Neural progenitor cell (in vitro differentiated cells): ENCODE measurements around the gene EHBP1. TPM values are rescaled to one million over a fixed set of nuclear protein-coding genes. Genes with fewer than 3 reads are reported as not detected.

ENCODE experiments used
- DNase-seq: peaks from one replicate; pipeline ENCODE4 v3.0.0-alpha.2; 2016; ENCODE audit warnings: low spot score
- H2AFZ ChIP-seq: fragments of 200-600 bp; sonication (generic); replicated peaks from 2 replicates; pipeline ENCODE4 v1.6.1; 2016; ENCODE audit warnings: antibody characterized with exemption
- H3F3A ChIP-seq: fragments of 200-600 bp; sonication (generic); 2 replicates; pipeline ENCODE4 v1.6.1; 2016; ENCODE audit warnings: antibody characterized with exemption, low read depth
- H3K27ac ChIP-seq: fragments of 200-600 bp; sonication (generic); 2 replicates; pipeline ENCODE4 v1.5.1; 2016; ENCODE audit warnings: mild to moderate bottlenecking
- H3K27me3 ChIP-seq: fragments of 200-600 bp; sonication (generic); 2 replicates; pipeline ENCODE4 v1.6.1; 2016; ENCODE audit warnings: mild to moderate bottlenecking, moderate library complexity
- H3K36me3 ChIP-seq: fragments of 200-600 bp; sonication (generic); 2 replicates; pipeline ENCODE4 v1.5.1; 2016
- H3K4me1 ChIP-seq: fragments of 200-600 bp; sonication (generic); 2 replicates; pipeline ENCODE4 v1.6.1; 2016; ENCODE audit warnings: mixed run types
- H3K4me2 ChIP-seq: fragments of 200-600 bp; sonication (generic); 2 replicates; pipeline ENCODE4 v1.6.1; 2016
- H3K4me3 ChIP-seq: fragments of 200-600 bp; sonication (generic); 2 replicates; pipeline ENCODE4 v1.5.1; 2016
- H3K79me2 ChIP-seq: fragments of 200-600 bp; sonication (generic); 2 replicates; pipeline ENCODE4 v1.6.1; 2016; ENCODE audit warnings: low read depth
- H3K9ac ChIP-seq: fragments of 200-600 bp; sonication (generic); 2 replicates; pipeline ENCODE4 v1.6.1; 2016
- H3K9me3 ChIP-seq: fragments of 200-600 bp; sonication (generic); 2 replicates; pipeline ENCODE4 v1.5.1; 2016; ENCODE audit warnings: low read depth
- H4K20me1 ChIP-seq: fragments of 200-600 bp; sonication (generic); 2 replicates; pipeline ENCODE4 v1.6.1; 2016; ENCODE audit warnings: low read depth
- H3K27ac Mint-ChIP-seq: 3 replicates; pipeline ENCODE4 v1.8.0; 2021; ENCODE audit warnings: mixed read lengths
- H3K27me3 Mint-ChIP-seq: 2 replicates; pipeline ENCODE4 v1.8.0; 2022; ENCODE audit warnings: low read depth, mild to moderate bottlenecking, inconsistent platforms, moderate library complexity, mixed read lengths; ENCODE audit not compliant: insufficient read depth
- H3K36me3 Mint-ChIP-seq: 3 replicates; pipeline ENCODE4 v1.8.0; 2021; ENCODE audit warnings: mixed read lengths
- H3K4me1 Mint-ChIP-seq: 3 replicates; pipeline ENCODE4 v1.8.0; 2021; ENCODE audit warnings: mixed read lengths
- H3K4me3 Mint-ChIP-seq: 3 replicates; pipeline ENCODE4 v1.8.0; 2021; ENCODE audit warnings: mild to moderate bottlenecking, moderate library complexity, mixed read lengths
- H3K9me3 Mint-ChIP-seq: 3 replicates; pipeline ENCODE4 v1.8.0; 2020; ENCODE audit warnings: mixed read lengths
- CTCF ChIP-seq: fragments of 200-600 bp; sonication (generic); IDR thresholded peaks from 2 replicates; pipeline ENCODE4 v1.5.1; 2017; ENCODE audit warnings: antibody characterized with exemption, mild to moderate bottlenecking
- EZH2 ChIP-seq: fragments of 200-600 bp; sonication (generic); IDR thresholded peaks from 2 replicates; pipeline ENCODE4 v1.6.1; 2017; ENCODE audit warnings: antibody characterized with exemption, mild to moderate bottlenecking, moderate library complexity
- EZH2phosphoT487 ChIP-seq: fragments of 200-600 bp; sonication (generic); IDR thresholded peaks from 2 replicates; pipeline ENCODE4 v1.6.1; 2017; ENCODE audit warnings: antibody characterized with exemption
- total RNA-seq: library from RNA; depleted of rRNA; stranded (reverse); fragments of >200 nt; gene quantifications from 2 replicates; pipeline ENCODE4 v1.2.3, GENCODE V29; 2015; ENCODE audit warnings: low replicate concordance

Gene EHBP1
- total RNA-seq, 1 donor from 2014 or later: 65.8 TPM

- H3K27ac ChIP-seq: no peak overlapping the region
- no peaks in the 10 kb centered on the region for H3K9me3 Mint-ChIP-seq
These were observed 84.4 kb downstream of the EHBP1 start for GRCh38 chr2:62789918-62790317.

GRCh38 chr2:62792408-62792807 is 86.9 kb downstream of the EHBP1 start:
- H3K4me3 Mint-ChIP-seq: no peak overlapping the region
- H3K4me1 ChIP-seq: no peaks in the 10 kb centered on the region
- no peaks in the 10 kb centered on the region for H3F3A ChIP-seq
- H4K20me1 ChIP-seq: no peaks in the 10 kb centered on the region
- H3K27me3 ChIP-seq: no peaks in the 10 kb centered on the region
- no peak overlapping the region for H2AFZ ChIP-seq
- no peak overlapping the region for H3K27ac Mint-ChIP-seq
- H3K9ac ChIP-seq: no peak overlapping the region
- H3K79me2 ChIP-seq: peaks cover 16% of the 10 kb centered on the region
- no peak overlapping the region for H3K4me3 ChIP-seq
- no peaks in the 10 kb centered on the region for H3K27me3 Mint-ChIP-seq
- H3K9me3 ChIP-seq: no peaks in the 10 kb centered on the region
- H3K36me3 ChIP-seq: no peaks in the 10 kb centered on the region
- H3K4me1 Mint-ChIP-seq: peaks cover 24% of the 10 kb centered on the region
- no peak overlapping the region for H3K4me2 ChIP-seq
- DNase-seq: no peak
- H3K27ac ChIP-seq: no peak overlapping the region
- no peaks in the 10 kb centered on the region for H3K36me3 Mint-ChIP-seq
- TF ChIP-seq EZH2 (no peak), EZH2phosphoT487 (no peak), CTCF (no peak)
- H3K9me3 Mint-ChIP-seq: no peaks in the 10 kb centered on the region

More at GRCh38 chr2:62789918-62790317, 84.4 kb downstream of the EHBP1 start:
- Mint-ChIP-seq H3K27ac (no peak overlapping the region), H3K36me3 (no peaks in the 10 kb centered on the region), H3K4me1 (peaks cover 29% of the 10 kb centered on the region), H3K27me3 (peaks cover 4% of the 10 kb centered on the region), H3K4me3 (no peak overlapping the region)
- Histone ChIP-seq H3K9ac (no peak overlapping the region), H3K9me3 (no peaks in the 10 kb centered on the region), H4K20me1 (no peaks in the 10 kb centered on the region), H3K79me2 (peaks cover 16% of the 10 kb centered on the region), H3F3A (no peaks in the 10 kb centered on the region), H3K4me1 (no peaks in the 10 kb centered on the region), H3K4me2 (no peak overlapping the region), H3K27me3 (no peaks in the 10 kb centered on the region), H2AFZ (no peak overlapping the region), H3K36me3 (no peaks in the 10 kb centered on the region), H3K4me3 (no peak overlapping the region)
- no peak for DNase-seq
- TF ChIP-seq EZH2phosphoT487: no peak

- no peak overlapping the region for H3K4me3 ChIP-seq
- no peaks in the 10 kb centered on the region for H3K9me3 ChIP-seq
- no peak overlapping the region for H3K27ac ChIP-seq
- DNase-seq: no peak
- Mint-ChIP-seq H3K27me3 (no peaks in the 10 kb centered on the region), H3K36me3 (peaks cover 2% of the 10 kb centered on the region), H3K4me1 (peaks cover 20% of the 10 kb centered on the region), H3K4me3 (no peak overlapping the region), H3K9me3 (no peaks in the 10 kb centered on the region), H3K27ac (no peak overlapping the region)
- peaks cover 16% of the 10 kb centered on the region for H3K79me2 ChIP-seq
- no peaks in the 10 kb centered on the region for H4K20me1 ChIP-seq
- H3K9ac ChIP-seq: no peak overlapping the region
- no peaks in the 10 kb centered on the region for H3F3A ChIP-seq
- no peaks in the 10 kb centered on the region for H3K36me3 ChIP-seq
- TF ChIP-seq EZH2phosphoT487 (no peak), EZH2 (no peak), CTCF (no peak)
- no peak overlapping the region for H2AFZ ChIP-seq
- H3K4me2 ChIP-seq: no peak overlapping the region
- no peaks in the 10 kb centered on the region for H3K27me3 ChIP-seq
- no peaks in the 10 kb centered on the region for H3K4me1 ChIP-seq
These were observed 87.7 kb downstream of the EHBP1 start for GRCh38 chr2:62793213-62793612.

GRCh38 chr2:62794791-62795190 is 89.3 kb downstream of the EHBP1 start:
- Histone ChIP-seq H3K9ac (no peak overlapping the region), H3K79me2 (peaks cover 7% of the 10 kb centered on the region), H3F3A (no peaks in the 10 kb centered on the region), H3K36me3 (no peaks in the 10 kb centered on the region), H3K4me1 (no peaks in the 10 kb centered on the region), H3K27me3 (no peaks in the 10 kb centered on the region), H2AFZ (no peak overlapping the region), H3K9me3 (no peaks in the 10 kb centered on the region), H3K4me3 (no peak overlapping the region), H3K27ac (no peak overlapping the region), H4K20me1 (no peaks in the 10 kb centered on the region), H3K4me2 (no peak overlapping the region)
- Mint-ChIP-seq H3K27me3 (no peaks in the 10 kb centered on the region), H3K4me3 (no peak overlapping the region), H3K27ac (no peak overlapping the region), H3K36me3 (peaks cover 2% of the 10 kb centered on the region), H3K4me1 (peaks cover 8% of the 10 kb centered on the region), H3K9me3 (no peaks in the 10 kb centered on the region)
- no peak for DNase-seq
- no peak for TF ChIP-seq EZH2
- TF ChIP-seq EZH2phosphoT487: no peak
